ENCODE results near the gene MED25. TPM values are rescaled to one million over a fixed set of nuclear protein-coding genes. Genes with fewer than 3 reads are reported as not detected.

MED25 gene
- total RNA-seq, 4 donors from 2014 or later: 16.9 to 27.7 (median 23.9) TPM

DNA sequence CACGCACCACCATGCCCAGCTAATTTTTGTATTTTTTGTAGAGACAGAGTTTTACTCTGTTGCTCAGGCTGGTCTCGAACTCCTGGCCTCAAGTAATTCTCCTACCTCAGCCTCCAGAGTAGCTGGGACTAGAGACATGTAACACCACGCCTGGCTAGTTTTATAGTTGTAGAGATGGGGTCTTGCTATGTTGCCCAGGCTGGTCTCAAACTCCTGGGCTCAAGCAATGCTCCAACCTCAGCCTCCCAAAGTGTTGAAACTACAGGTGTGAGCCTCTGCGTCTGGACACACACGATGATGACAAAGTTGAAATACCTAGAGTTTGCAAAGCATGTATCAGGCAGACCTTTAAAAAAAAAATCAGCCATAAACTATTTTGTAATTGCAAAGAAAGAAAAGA, 28.3 kb downstream of the MED25 start:
- no peak overlapping the region for H3K4me3 ChIP-seq
- no peak overlapping the region for H3K27ac ChIP-seq
- DNase-seq: no peak
- no peaks in the 10 kb centered on the region for H3K36me3 ChIP-seq
- H3K9me3 ChIP-seq: no peaks in the 10 kb centered on the region
- TF ChIP-seq POLR2A (IDR thresholded peaks at IDR 0.05): no peak
- TF ChIP-seq, protein P1, sequence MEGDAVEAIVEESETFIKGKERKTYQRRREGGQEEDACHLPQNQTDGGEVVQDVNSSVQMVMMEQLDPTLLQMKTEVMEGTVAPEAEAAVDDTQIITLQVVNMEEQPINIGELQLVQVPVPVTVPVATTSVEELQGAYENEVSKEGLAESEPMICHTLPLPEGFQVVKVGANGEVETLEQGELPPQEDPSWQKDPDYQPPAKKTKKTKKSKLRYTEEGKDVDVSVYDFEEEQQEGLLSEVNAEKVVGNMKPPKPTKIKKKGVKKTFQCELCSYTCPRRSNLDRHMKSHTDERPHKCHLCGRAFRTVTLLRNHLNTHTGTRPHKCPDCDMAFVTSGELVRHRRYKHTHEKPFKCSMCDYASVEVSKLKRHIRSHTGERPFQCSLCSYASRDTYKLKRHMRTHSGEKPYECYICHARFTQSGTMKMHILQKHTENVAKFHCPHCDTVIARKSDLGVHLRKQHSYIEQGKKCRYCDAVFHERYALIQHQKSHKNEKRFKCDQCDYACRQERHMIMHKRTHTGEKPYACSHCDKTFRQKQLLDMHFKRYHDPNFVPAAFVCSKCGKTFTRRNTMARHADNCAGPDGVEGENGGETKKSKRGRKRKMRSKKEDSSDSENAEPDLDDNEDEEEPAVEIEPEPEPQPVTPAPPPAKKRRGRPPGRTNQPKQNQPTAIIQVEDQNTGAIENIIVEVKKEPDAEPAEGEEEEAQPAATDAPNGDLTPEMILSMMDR (IDR thresholded peaks at IDR 0.05): no peak
- intact Hi-C loops (cut with DNase I): no loop called here
- WGBS, 2 donors: 75% methylated on average over 4 to 5 of the region's 5 CpGs
- H3K4me1 ChIP-seq: peaks cover 0 to 20% (median 10%) of the 10 kb centered on the region in 3 donors
- no peaks in the 10 kb centered on the region for H3K27me3 ChIP-seq

DNA sequence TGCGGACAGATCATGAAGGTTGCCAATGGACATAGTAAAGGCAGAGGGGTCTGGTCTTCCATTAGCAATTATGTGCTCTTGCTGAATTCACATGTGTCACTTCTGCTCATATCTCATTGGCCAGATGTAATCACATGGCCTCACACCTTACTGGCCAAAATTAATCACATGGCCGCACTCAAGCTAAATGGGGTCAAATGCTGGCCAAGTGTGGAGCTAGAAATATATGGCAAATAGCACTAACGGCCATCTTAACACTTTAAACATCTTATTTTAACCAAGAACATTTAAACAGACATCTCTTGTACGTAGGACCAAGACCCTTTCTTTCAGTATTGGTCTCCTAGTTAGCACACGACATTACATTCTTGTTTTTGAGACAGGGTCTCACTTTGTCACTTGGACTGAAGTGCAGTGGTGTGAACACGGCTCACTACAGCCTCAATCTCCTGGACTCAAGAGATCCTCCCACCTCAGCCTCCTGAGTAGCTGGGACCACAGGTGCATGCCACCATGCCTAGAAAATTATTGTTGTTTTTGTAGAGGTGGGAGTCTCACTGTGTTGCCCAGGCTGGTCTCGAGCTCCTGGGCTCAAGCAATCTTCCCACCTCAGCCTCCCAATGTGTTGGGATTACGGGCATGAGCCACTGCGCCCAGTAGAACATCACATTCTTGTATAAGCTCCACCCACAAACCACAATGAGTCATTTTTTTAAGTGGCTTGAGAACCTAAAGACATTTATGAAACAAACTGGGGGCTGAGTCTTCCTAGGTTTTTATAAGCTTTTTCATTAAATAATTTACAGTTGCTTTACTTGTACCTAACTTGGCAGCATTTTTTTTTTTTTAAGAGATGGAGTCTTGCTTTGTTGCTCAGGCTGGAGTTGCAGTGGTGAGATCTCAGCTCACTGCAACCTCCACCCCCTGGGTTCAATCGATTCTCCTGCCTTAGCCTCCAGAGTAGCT, 29.9 kb downstream of the MED25 start:
- 66 to 68% methylated on average over 10 of the region's 10 CpGs for WGBS, 2 donors
- Histone ChIP-seq H3K27ac (no peak overlapping the region), H3K4me1 (peaks cover 6 to 36% (median 21%) of the 10 kb centered on the region in 3 donors), H3K9me3 (no peaks in the 10 kb centered on the region), H3K27me3 (no peaks in the 10 kb centered on the region), H3K36me3 (no peaks in the 10 kb centered on the region), H3K4me3 (no peak overlapping the region)
- intact Hi-C loops (cut with DNase I): no loop called here
- TF ChIP-seq, protein P1 (IDR thresholded peaks at IDR 0.05): no peak
- TF ChIP-seq POLR2A (IDR thresholded peaks at IDR 0.05): no peak
- DNase-seq: no peak

DNA sequence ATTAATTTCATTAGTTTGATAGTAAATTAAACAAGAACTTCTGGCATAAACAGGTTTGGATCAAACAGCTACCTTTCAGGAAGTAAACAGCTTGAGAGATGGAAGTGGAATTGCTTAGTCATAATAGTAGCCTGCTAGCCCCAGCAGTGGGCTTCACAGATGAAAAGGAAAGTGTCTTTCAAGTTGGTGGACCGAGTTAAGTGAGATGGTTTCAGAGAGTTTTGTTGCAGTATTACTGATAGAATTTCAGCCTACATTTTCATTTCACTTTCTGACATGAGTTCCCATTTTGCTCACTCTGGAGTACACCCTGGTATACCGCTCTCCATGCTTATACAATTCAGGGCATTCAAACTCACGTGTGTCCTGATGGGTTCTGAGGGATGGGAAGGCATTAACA, 30.8 kb downstream of the MED25 start:
- no peaks in the 10 kb centered on the region for H3K27me3 ChIP-seq
- intact Hi-C loops (cut with DNase I): no loop called here
- no peaks in the 10 kb centered on the region for H3K36me3 ChIP-seq
- no peak overlapping the region for H3K4me3 ChIP-seq
- H3K4me1 ChIP-seq: peaks cover 6 to 45% (median 25%) of the 10 kb centered on the region in 3 donors
- no peak for TF ChIP-seq POLR2A (IDR thresholded peaks at IDR 0.05)
- TF ChIP-seq, protein P1 (IDR thresholded peaks at IDR 0.05): no peak
- no peaks in the 10 kb centered on the region for H3K9me3 ChIP-seq
- no peak overlapping the region for H3K27ac ChIP-seq
- no peak for DNase-seq
- WGBS, 2 donors: 87 to 95% methylated on average over 3 of the region's 3 CpGs

DNA sequence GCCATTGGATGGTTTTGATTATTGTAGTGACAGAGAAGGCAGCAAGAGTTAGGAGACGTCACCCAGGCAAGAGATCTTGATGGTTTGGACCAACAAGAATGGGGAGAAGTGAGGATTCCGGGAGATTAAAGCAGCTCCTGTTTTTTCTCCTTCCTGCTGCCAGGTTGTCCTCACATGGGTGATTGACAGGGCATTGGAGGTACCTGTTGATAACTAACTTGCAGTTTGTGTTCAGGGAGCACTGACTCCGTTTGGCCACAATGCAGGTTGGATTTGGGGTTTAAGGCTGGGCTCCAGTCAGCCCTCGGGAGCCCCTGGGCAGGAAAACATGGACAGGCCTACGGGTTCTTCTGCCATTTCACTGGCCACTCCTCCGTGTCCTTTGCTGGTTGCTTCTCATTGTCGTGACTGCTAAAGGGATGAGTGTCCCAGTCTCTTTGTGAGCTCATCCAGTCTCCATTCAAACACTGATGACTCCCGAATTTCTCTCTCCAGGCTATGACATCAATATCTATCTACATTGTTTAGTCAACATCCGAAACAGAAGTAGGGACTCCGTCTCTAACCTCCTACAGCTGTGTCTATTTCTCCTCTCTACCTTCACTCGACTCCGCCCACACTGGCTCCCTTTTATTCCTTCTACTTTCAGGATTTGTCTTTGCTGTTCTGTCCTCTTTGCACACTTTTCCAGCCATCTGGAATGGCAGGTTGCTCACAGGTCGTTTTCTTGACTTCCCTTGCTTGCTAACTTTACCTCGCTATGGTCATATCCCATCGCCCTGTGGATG, 31.5 kb downstream of the MED25 start:
- no peak for DNase-seq
- peak overlapping the region in 3 of 4 donors; percentile 94 to 100 (median 99) for H3K27ac ChIP-seq
- H3K9me3 ChIP-seq: no peaks in the 10 kb centered on the region
- peaks cover 6 to 52% (median 29%) of the 10 kb centered on the region in 3 donors for H3K4me1 ChIP-seq
- intact Hi-C loops (cut with DNase I): no loop called here
- no peaks in the 10 kb centered on the region for H3K27me3 ChIP-seq
- peak overlapping the region; percentile 56 to 98 (median 96) for H3K4me3 ChIP-seq
- 85 to 89% methylated on average over 14 to 15 of the region's 15 CpGs for WGBS, 2 donors
- peaks cover 0 to 5% (median 0%) of the 10 kb centered on the region in 3 donors for H3K36me3 ChIP-seq
- TF ChIP-seq, protein P1 (IDR thresholded peaks at IDR 0.05): no peak
- TF ChIP-seq POLR2A (IDR thresholded peaks at IDR 0.05): no peak

DNA sequence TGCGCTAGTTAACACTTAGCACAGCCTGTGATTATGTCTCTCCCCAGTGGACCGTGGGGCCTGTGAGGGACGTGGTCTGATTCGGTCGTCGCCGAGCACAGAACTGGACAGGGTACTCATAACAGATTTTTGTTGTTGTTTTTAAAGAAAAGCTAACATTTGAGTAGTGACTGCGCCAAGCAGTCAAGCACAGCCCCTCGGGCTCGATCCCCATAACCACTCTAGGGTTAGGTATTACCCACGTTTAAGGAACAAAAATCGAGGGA, 32.1 kb downstream of the MED25 start:
- Histone ChIP-seq H3K27ac (peak overlapping the region; percentile 94 to 100 (median 100)), H3K4me3 (peak overlapping the region; percentile 56 to 98 (median 96)), H3K36me3 (peaks cover 0 to 11% (median 0%) of the 10 kb centered on the region in 3 donors), H3K9me3 (no peaks in the 10 kb centered on the region), H3K4me1 (peaks cover 6 to 54% (median 29%) of the 10 kb centered on the region in 3 donors), H3K27me3 (no peaks in the 10 kb centered on the region)
- intact Hi-C loops (cut with DNase I): no loop called here
- 56 to 68% methylated on average over 11 to 12 of the region's 12 CpGs for WGBS, 2 donors
- DNase-seq: no peak
- TF ChIP-seq, protein P1 (IDR thresholded peaks at IDR 0.05): no peak
- no peak for TF ChIP-seq POLR2A (IDR thresholded peaks at IDR 0.05)
